Measurements from ENCODE around the gene AUTS2. TPM values are rescaled to one million over a fixed set of nuclear protein-coding genes. Genes with fewer than 3 reads are reported as not detected.

The AUTS2 gene
- total and polyA plus RNA-seq, 2 of the 8 experiments (the other 6 are each of a cell fraction or from before 2014, with no cell fraction given), result 25.9 to 101 TPM

- TF ChIP-seq CHD1 (IDR thresholded peaks at IDR 0.05; ENCODE audit: low read depth, low read length), result no peak
- no peak for TF ChIP-seq RBBP5 (IDR thresholded peaks at IDR 0.05; ENCODE audit: borderline replicate concordance, low read depth, low read length)
Observed at GRCh38 chr7:70552141-70552540, 953.9 kb downstream of the AUTS2 start (continued).
